WTC11 (cell line): ENCODE data around the gene SPOCK1. TPM values are rescaled to one million over a fixed set of nuclear protein-coding genes. Genes with fewer than 3 reads are reported as not detected.

ENCODE experiments used
- ATAC-seq: fragments of 200-7000 bp; cut with Tn5 transposase; 2 replicates; pipeline ENCODE4 v1.10.0; 2021; ENCODE audit warnings: mild to moderate bottlenecking, moderate library complexity
- CTCF ChIA-PET: fragments of 300-600 bp; sonication (Branson Sonifier 250); formaldehyde crosslinking; loops from one replicate; lab custom pipeline; 2021; ENCODE audit warnings: antibody characterized with exemption; lab: Charles Lee
- POLR2A ChIA-PET: fragments of 350-600 bp; sonication (Branson Sonifier 250); formaldehyde crosslinking; loops from one replicate; lab custom pipeline; 2021; ENCODE audit warnings: antibody characterized with exemption; lab: Charles Lee
- DNase-seq: peaks from one replicate; pipeline ENCODE4 v3.0.0; 2021; ENCODE audit warnings: low spot score
- H3K27ac Mint-ChIP-seq: 2 replicates; pipeline ENCODE4 v1.8.0; 2021; ENCODE audit warnings: mixed read lengths
- H3K27me3 Mint-ChIP-seq: 2 replicates; pipeline ENCODE4 v1.8.0; 2021; ENCODE audit warnings: low read depth, mild to moderate bottlenecking, moderate library complexity, mixed read lengths
- H3K36me3 Mint-ChIP-seq: 2 replicates; pipeline ENCODE4 v1.8.0; 2021; ENCODE audit warnings: mixed read lengths
- H3K4me1 Mint-ChIP-seq: 2 replicates; pipeline ENCODE4 v1.8.0; 2022; ENCODE audit warnings: mixed read lengths
- H3K4me3 Mint-ChIP-seq: 2 replicates; pipeline ENCODE4 v1.8.0; 2021; ENCODE audit warnings: mild to moderate bottlenecking, moderate library complexity, mixed read lengths
- H3K9me3 Mint-ChIP-seq: 2 replicates; pipeline ENCODE4 v1.8.0; 2021; ENCODE audit warnings: mixed read lengths
- ATF1 ChIP-seq: sonication (generic); formaldehyde crosslinking; IDR thresholded peaks from 2 replicates; pipeline ENCODE4 v1.8.1; 2023; ENCODE audit warnings: mild to moderate bottlenecking, moderate library complexity, missing genetic modification reagents
- ELF4 ChIP-seq: sonication (generic); formaldehyde crosslinking; IDR thresholded peaks from 2 replicates; pipeline ENCODE4 v1.8.1; 2022; ENCODE audit warnings: low read depth, mild to moderate bottlenecking, moderate library complexity, missing genetic modification reagents
- IRF2 ChIP-seq: sonication (generic); formaldehyde crosslinking; IDR thresholded peaks from 2 replicates; pipeline ENCODE4 v1.8.0; 2022; ENCODE audit warnings: low read depth, missing genetic modification reagents, borderline replicate concordance
- JAZF1 ChIP-seq: fragments of 250-450 bp; sonication (Bioruptor Pico); IDR thresholded peaks from 2 replicates; pipeline ENCODE4 v1.9.0; 2021; ENCODE audit warnings: moderate library complexity, mild to moderate bottlenecking, inconsistent platforms
- NFE2L1 ChIP-seq: sonication (generic); formaldehyde crosslinking; IDR thresholded peaks from 2 replicates; pipeline ENCODE4 v1.8.1; 2023; ENCODE audit warnings: missing genetic modification reagents
- NR3C1 ChIP-seq: sonication (generic); formaldehyde crosslinking; conservative IDR thresholded peaks from 2 replicates; pipeline ENCODE4 v1.8.1; 2023; ENCODE audit warnings: low read depth, mild to moderate bottlenecking, missing genetic modification reagents
- PRRX2 ChIP-seq: fragments of 250-450 bp; sonication (Bioruptor Pico); IDR thresholded peaks from 2 replicates; pipeline ENCODE4 v1.8.0; 2021; ENCODE audit warnings: mild to moderate bottlenecking
- SOX15 ChIP-seq: fragments of 250-450 bp; sonication (Bioruptor Pico); IDR thresholded peaks from 2 replicates; pipeline ENCODE4 v1.9.0; 2021; ENCODE audit warnings: mild to moderate bottlenecking
- SP1 ChIP-seq: sonication (generic); formaldehyde crosslinking; conservative IDR thresholded peaks from 2 replicates; pipeline ENCODE4 v1.8.1; 2022; ENCODE audit warnings: missing genetic modification reagents
- TP53 ChIP-seq: sonication (generic); formaldehyde crosslinking; IDR thresholded peaks from 2 replicates; pipeline ENCODE4 v1.8.1; 2023; ENCODE audit warnings: mild to moderate bottlenecking, missing genetic modification reagents
- ZBTB21 ChIP-seq: sonication (generic); formaldehyde crosslinking; IDR thresholded peaks from 2 replicates; pipeline ENCODE4 v1.8.1; 2023; ENCODE audit warnings: mild to moderate bottlenecking, missing genetic modification reagents, borderline replicate concordance
- ZNF121 ChIP-seq: sonication (generic); formaldehyde crosslinking; IDR thresholded peaks from 2 replicates; pipeline ENCODE4 v1.8.0; 2023; ENCODE audit warnings: missing genetic modification reagents
- ZNF232 ChIP-seq: sonication (generic); formaldehyde crosslinking; IDR thresholded peaks from 2 replicates; pipeline ENCODE4 v1.8.0; 2022; ENCODE audit warnings: mild to moderate bottlenecking, missing genetic modification reagents
- ZNF396 ChIP-seq: fragments of 250-450 bp; sonication (Bioruptor Pico); IDR thresholded peaks from 2 replicates; pipeline ENCODE4 v1.8.0; 2021; ENCODE audit warnings: mild to moderate bottlenecking, moderate library complexity, borderline replicate concordance
- ZNF416 ChIP-seq: fragments of 250-450 bp; sonication (Bioruptor Pico); IDR thresholded peaks from 2 replicates; pipeline ENCODE4 v1.9.0; 2021; ENCODE audit warnings: mild to moderate bottlenecking, inconsistent platforms
- total RNA-seq: library from RNA; stranded (reverse); gene quantifications from 3 replicates; pipeline ENCODE4 v1.2.3, GENCODE V29; 2021
- TF ChIP-seq, protein P1 (sequence below): fragments of 250-450 bp; sonication (Bioruptor Pico); IDR thresholded peaks from 2 replicates; pipeline ENCODE4 v1.9.0; 2021; ENCODE audit warnings: moderate library complexity, mild to moderate bottlenecking, inconsistent platforms, borderline replicate concordance
- TF ChIP-seq, protein P2 (sequence below): sonication (generic); formaldehyde crosslinking; IDR thresholded peaks from 2 replicates; pipeline ENCODE4 v1.8.1; 2023; ENCODE audit warnings: mild to moderate bottlenecking, missing genetic modification reagents, borderline replicate concordance
- TF ChIP-seq, protein P3 (sequence below): sonication (generic); formaldehyde crosslinking; IDR thresholded peaks from 2 replicates; pipeline ENCODE4 v1.8.1; 2022; ENCODE audit warnings: missing genetic modification reagents, borderline replicate concordance
- TF ChIP-seq, protein P4 (sequence below): sonication (generic); formaldehyde crosslinking; IDR thresholded peaks from 2 replicates; pipeline ENCODE4 v1.8.1; 2023; ENCODE audit warnings: mild to moderate bottlenecking, missing genetic modification reagents
- TF ChIP-seq, protein P5 (sequence below): sonication (generic); formaldehyde crosslinking; IDR thresholded peaks from 2 replicates; pipeline ENCODE4 v1.8.1; 2022; ENCODE audit warnings: low read depth, missing genetic modification reagents, borderline replicate concordance
- TF ChIP-seq, protein P6 (sequence below): sonication (generic); formaldehyde crosslinking; IDR thresholded peaks from 2 replicates; pipeline ENCODE4 v1.8.0; 2022; ENCODE audit warnings: mild to moderate bottlenecking, missing genetic modification reagents
- TF ChIP-seq, protein P7 (sequence below): fragments of 250-450 bp; sonication (Bioruptor Pico); conservative IDR thresholded peaks from 2 replicates; pipeline ENCODE4 v1.9.0; 2021; ENCODE audit warnings: mild to moderate bottlenecking
- TF ChIP-seq, protein P8 (sequence below): sonication (generic); formaldehyde crosslinking; conservative IDR thresholded peaks from 2 replicates; pipeline ENCODE4 v1.8.1; 2023; ENCODE audit warnings: mild to moderate bottlenecking, low read depth, missing genetic modification reagents, moderate library complexity

The SPOCK1 gene
- total RNA-seq, 1 experiment from 2014 or later, result 15.2 TPM

DNA sequence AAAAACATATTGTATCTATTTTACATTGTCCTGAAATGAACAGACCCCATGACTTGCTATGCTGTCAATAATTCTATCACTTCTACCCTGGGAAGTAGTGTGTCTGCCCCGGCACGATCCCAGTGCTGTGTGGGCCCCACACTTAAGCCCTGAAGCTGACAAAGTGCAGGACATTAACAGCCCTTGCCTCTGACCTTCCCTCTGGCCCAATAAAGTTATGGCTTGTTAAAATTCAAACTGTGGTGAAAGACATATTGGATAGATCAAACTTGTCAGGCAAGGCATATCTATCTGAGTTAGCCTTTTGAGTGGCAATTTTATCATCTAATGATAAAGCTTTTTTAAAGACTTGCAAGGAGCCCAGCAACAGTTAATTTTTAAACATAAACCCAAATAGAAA lies 229.2 kb downstream of the SPOCK1 start:
- DNase-seq (no peak), ATAC-seq (no peak)
- Mint-ChIP-seq H3K9me3 (no peaks in the 10 kb centered on the region), H3K27me3 (no peaks in the 10 kb centered on the region), H3K27ac (no peak overlapping the region), H3K4me1 (no peaks in the 10 kb centered on the region), H3K36me3 (no peaks in the 10 kb centered on the region), H3K4me3 (no peak overlapping the region)
- ChIA-PET POLR2A (no interaction called here), CTCF (no interaction called here)
- TF ChIP-seq, protein P1, sequence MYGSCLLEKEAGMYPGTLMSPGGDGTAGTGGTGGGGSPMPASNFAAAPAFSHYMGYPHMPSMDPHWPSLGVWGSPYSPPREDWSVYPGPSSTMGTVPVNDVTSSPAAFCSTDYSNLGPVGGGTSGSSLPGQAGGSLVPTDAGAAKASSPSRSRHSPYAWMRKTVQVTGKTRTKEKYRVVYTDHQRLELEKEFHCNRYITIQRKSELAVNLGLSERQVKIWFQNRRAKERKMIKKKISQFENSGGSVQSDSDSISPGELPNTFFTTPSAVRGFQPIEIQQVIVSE, result no peak
- TF ChIP-seq, protein P2, sequence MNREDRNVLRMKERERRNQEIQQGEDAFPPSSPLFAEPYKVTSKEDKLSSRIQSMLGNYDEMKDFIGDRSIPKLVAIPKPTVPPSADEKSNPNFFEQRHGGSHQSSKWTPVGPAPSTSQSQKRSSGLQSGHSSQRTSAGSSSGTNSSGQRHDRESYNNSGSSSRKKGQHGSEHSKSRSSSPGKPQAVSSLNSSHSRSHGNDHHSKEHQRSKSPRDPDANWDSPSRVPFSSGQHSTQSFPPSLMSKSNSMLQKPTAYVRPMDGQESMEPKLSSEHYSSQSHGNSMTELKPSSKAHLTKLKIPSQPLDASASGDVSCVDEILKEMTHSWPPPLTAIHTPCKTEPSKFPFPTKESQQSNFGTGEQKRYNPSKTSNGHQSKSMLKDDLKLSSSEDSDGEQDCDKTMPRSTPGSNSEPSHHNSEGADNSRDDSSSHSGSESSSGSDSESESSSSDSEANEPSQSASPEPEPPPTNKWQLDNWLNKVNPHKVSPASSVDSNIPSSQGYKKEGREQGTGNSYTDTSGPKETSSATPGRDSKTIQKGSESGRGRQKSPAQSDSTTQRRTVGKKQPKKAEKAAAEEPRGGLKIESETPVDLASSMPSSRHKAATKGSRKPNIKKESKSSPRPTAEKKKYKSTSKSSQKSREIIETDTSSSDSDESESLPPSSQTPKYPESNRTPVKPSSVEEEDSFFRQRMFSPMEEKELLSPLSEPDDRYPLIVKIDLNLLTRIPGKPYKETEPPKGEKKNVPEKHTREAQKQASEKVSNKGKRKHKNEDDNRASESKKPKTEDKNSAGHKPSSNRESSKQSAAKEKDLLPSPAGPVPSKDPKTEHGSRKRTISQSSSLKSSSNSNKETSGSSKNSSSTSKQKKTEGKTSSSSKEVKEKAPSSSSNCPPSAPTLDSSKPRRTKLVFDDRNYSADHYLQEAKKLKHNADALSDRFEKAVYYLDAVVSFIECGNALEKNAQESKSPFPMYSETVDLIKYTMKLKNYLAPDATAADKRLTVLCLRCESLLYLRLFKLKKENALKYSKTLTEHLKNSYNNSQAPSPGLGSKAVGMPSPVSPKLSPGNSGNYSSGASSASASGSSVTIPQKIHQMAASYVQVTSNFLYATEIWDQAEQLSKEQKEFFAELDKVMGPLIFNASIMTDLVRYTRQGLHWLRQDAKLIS (CRISPR knock-in tag), result no peak
- TF ChIP-seq ZNF121 (CRISPR knock-in tag) (no peak), ZNF416 (CRISPR knock-in tag) (no peak), SP1 (no peak), ATF1 (no peak), NR3C1 (CRISPR knock-in tag) (no peak), ZBTB21 (CRISPR knock-in tag) (no peak), JAZF1 (CRISPR knock-in tag) (no peak), ELF4 (CRISPR knock-in tag) (no peak)
- TF ChIP-seq, protein P3, sequence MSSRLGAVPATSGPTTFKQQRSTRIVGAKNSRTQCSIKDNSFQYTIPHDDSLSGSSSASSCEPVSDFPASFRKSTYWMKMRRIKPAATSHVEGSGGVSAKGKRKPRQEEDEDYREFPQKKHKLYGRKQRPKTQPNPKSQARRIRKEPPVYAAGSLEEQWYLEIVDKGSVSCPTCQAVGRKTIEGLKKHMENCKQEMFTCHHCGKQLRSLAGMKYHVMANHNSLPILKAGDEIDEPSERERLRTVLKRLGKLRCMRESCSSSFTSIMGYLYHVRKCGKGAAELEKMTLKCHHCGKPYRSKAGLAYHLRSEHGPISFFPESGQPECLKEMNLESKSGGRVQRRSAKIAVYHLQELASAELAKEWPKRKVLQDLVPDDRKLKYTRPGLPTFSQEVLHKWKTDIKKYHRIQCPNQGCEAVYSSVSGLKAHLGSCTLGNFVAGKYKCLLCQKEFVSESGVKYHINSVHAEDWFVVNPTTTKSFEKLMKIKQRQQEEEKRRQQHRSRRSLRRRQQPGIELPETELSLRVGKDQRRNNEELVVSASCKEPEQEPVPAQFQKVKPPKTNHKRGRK (CRISPR knock-in tag), result no peak
- TF ChIP-seq, protein P4, sequence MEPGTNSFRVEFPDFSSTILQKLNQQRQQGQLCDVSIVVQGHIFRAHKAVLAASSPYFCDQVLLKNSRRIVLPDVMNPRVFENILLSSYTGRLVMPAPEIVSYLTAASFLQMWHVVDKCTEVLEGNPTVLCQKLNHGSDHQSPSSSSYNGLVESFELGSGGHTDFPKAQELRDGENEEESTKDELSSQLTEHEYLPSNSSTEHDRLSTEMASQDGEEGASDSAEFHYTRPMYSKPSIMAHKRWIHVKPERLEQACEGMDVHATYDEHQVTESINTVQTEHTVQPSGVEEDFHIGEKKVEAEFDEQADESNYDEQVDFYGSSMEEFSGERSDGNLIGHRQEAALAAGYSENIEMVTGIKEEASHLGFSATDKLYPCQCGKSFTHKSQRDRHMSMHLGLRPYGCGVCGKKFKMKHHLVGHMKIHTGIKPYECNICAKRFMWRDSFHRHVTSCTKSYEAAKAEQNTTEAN (CRISPR knock-in tag), result no peak
- TF ChIP-seq, protein P5, sequence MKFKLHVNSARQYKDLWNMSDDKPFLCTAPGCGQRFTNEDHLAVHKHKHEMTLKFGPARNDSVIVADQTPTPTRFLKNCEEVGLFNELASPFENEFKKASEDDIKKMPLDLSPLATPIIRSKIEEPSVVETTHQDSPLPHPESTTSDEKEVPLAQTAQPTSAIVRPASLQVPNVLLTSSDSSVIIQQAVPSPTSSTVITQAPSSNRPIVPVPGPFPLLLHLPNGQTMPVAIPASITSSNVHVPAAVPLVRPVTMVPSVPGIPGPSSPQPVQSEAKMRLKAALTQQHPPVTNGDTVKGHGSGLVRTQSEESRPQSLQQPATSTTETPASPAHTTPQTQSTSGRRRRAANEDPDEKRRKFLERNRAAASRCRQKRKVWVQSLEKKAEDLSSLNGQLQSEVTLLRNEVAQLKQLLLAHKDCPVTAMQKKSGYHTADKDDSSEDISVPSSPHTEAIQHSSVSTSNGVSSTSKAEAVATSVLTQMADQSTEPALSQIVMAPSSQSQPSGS, result no peak
- TF ChIP-seq, protein P6, sequence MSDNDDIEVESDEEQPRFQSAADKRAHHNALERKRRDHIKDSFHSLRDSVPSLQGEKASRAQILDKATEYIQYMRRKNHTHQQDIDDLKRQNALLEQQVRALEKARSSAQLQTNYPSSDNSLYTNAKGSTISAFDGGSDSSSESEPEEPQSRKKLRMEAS (CRISPR knock-in tag), result no peak

DNA sequence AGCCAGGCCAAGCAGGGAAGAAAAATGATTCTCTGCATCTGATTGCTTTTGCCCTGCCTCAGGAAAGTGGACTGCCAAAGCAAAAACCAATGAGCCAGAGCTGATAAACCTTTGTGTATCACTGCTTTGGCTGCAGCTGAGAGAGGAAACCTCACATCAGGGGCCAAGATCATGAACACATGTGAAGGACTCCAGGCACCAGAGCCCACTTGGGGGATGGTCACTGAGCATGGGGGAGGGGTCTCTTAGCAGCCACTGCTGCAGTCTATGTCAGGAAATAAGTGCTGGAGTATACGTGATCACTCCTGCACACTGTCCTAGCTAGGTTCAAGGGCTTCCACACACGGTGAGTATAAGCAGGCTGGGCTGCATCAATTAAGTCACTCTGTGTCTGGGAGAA lies 229.9 kb downstream of the SPOCK1 start:
- H3K9me3 Mint-ChIP-seq, result no peaks in the 10 kb centered on the region
- H3K4me1 Mint-ChIP-seq, result no peaks in the 10 kb centered on the region
- no peak for DNase-seq
- no peak overlapping the region for H3K27ac Mint-ChIP-seq
- H3K27me3 Mint-ChIP-seq, result no peaks in the 10 kb centered on the region
- H3K4me3 Mint-ChIP-seq, result no peak overlapping the region
- CTCF ChIA-PET, result no interaction called here
- POLR2A ChIA-PET, result no interaction called here
- H3K36me3 Mint-ChIP-seq, result no peaks in the 10 kb centered on the region
- TF ChIP-seq IRF2 (CRISPR knock-in tag), result no peak
- TF ChIP-seq, protein P7, sequence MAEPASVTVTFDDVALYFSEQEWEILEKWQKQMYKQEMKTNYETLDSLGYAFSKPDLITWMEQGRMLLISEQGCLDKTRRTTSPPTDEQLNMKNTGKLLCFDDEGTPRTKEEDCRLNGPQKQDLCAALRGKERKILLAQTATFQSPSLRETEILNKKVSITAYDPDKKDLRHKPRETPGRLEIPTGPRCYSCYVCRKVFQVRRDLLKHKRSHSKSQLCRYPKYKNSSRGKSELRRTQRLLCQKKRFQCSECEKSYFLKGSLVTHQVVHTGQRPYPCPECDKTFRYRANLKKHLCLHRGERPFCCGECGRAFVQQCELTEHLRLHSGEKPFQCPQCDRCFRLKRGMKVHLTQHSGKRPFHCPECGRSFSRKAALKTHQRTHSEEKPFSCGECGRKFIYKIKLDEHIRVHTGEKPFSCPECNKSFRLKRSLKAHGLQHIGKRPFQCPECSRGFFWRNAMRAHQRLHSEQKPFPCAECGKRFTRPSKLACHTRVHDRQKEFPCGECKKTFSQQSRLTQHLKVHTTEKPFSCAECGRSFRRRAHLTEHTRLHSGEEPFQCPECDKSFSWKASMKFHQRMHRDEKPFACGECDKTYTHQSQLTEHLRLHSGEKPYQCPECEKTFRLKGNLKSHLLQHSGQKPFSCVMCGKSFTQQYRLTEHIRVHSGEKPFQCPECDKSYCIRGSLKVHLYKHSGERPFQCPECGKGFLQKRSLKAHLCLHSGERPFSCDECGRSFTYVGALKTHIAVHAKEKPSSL (CRISPR knock-in tag), result no peak
- TF ChIP-seq ZNF396 (CRISPR knock-in tag), result no peak
- TF ChIP-seq NFE2L1 (CRISPR knock-in tag), result no peak
- no peak for TF ChIP-seq ZNF232 (CRISPR knock-in tag)
- no peak for TF ChIP-seq SOX15 (CRISPR knock-in tag)
- no peak for TF ChIP-seq TP53 (CRISPR knock-in tag)
- TF ChIP-seq PRRX2 (CRISPR knock-in tag), result no peak
- TF ChIP-seq, protein P8, sequence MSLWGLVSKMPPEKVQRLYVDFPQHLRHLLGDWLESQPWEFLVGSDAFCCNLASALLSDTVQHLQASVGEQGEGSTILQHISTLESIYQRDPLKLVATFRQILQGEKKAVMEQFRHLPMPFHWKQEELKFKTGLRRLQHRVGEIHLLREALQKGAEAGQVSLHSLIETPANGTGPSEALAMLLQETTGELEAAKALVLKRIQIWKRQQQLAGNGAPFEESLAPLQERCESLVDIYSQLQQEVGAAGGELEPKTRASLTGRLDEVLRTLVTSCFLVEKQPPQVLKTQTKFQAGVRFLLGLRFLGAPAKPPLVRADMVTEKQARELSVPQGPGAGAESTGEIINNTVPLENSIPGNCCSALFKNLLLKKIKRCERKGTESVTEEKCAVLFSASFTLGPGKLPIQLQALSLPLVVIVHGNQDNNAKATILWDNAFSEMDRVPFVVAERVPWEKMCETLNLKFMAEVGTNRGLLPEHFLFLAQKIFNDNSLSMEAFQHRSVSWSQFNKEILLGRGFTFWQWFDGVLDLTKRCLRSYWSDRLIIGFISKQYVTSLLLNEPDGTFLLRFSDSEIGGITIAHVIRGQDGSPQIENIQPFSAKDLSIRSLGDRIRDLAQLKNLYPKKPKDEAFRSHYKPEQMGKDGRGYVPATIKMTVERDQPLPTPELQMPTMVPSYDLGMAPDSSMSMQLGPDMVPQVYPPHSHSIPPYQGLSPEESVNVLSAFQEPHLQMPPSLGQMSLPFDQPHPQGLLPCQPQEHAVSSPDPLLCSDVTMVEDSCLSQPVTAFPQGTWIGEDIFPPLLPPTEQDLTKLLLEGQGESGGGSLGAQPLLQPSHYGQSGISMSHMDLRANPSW (CRISPR knock-in tag), result no peak
- TF ChIP-seq, all 79 proteins: peak for 0
- ATAC-seq, result no peak
